NCI-H460 (cell line): ENCODE data around the gene AURKAIP1. TPM values are rescaled to one million over a fixed set of nuclear protein-coding genes. Genes with fewer than 3 reads are reported as not detected.

Experiments
- total RNA-seq: library from RNA; depleted of rRNA; stranded (reverse); fragments of >200 nt; shearing (Covaris generic); gene quantifications from 2 replicates; pipeline ENCODE4 v1.2.3, GENCODE V29; 2014; rRNA removed

AURKAIP1 gene
- total RNA-seq, 1 experiment from 2014 or later, result 103 TPM

Other genes starting within 250 kb of the AURKAIP1 start
- not detected in 2 replicates for gene TTLL10, start 201.3 kb downstream of the AURKAIP1 start, total RNA-seq
- gene TNFRSF18, start 168.6 kb downstream of the AURKAIP1 start, total RNA-seq, result not detected in 2 replicates
- gene TNFRSF4, start 161.1 kb downstream of the AURKAIP1 start, total RNA-seq, result not detected in 2 replicates
- gene SDF4, start 143.2 kb downstream of the AURKAIP1 start, total RNA-seq, result 81.0 and 83.6 TPM in 2 replicates
- gene B3GALT6, start 143.0 kb downstream of the AURKAIP1 start, total RNA-seq, result 15.6 and 17.5 TPM in 2 replicates
- gene C1QTNF12, start 128.5 kb downstream of the AURKAIP1 start, total RNA-seq, result 1.3 TPM in 1 of 2 replicates, not detected in the other
- 49.6 and 52.2 TPM in 2 replicates for gene UBE2J2, start 101.4 kb downstream of the AURKAIP1 start, total RNA-seq
- gene SCNN1D, start 94.8 kb downstream of the AURKAIP1 start, total RNA-seq, result 1.6 and 1.7 TPM in 2 replicates
- 9.6 and 10.3 TPM in 2 replicates for gene ACAP3, start 67.3 kb downstream of the AURKAIP1 start, total RNA-seq
- gene PUSL1, start 66.6 kb downstream of the AURKAIP1 start, total RNA-seq, result 13.1 and 18.9 TPM in 2 replicates
- 56.6 and 60.4 TPM in 2 replicates for gene INTS11, start 50.5 kb downstream of the AURKAIP1 start, total RNA-seq
- 12.2 and 13.7 TPM in 2 replicates for gene CPTP, start 50.4 kb downstream of the AURKAIP1 start, total RNA-seq
- gene TAS1R3, start 43.9 kb downstream of the AURKAIP1 start, total RNA-seq, result 0.30 and 0.66 TPM in 2 replicates
- gene DVL1, start 25.8 kb downstream of the AURKAIP1 start, total RNA-seq, result 53.7 and 55.3 TPM in 2 replicates
- gene MXRA8, start 16.7 kb downstream of the AURKAIP1 start, total RNA-seq, result not detected in 2 replicates
- 70.1 and 110 TPM in 2 replicates for gene CCNL2, start 24.1 kb upstream of the AURKAIP1 start, total RNA-seq
- 132 and 136 TPM in 2 replicates for gene MRPL20, start 32.1 kb upstream of the AURKAIP1 start, total RNA-seq
- 0.15 TPM in 1 of 2 replicates, not detected in the other for gene ANKRD65, start 46.1 kb upstream of the AURKAIP1 start, total RNA-seq
- 5.0 and 8.0 TPM in 2 replicates for gene VWA1, start 60.5 kb upstream of the AURKAIP1 start, total RNA-seq
- gene ATAD3C, start 74.5 kb upstream of the AURKAIP1 start, total RNA-seq, result 0.05 and 0.06 TPM in 2 replicates
- 15.4 and 21.1 TPM in 2 replicates for gene ATAD3B, start 96.6 kb upstream of the AURKAIP1 start, total RNA-seq
- gene ATAD3A, start 137.0 kb upstream of the AURKAIP1 start, total RNA-seq, result 24.5 and 25.9 TPM in 2 replicates
- 0.67 TPM in 1 of 2 replicates, not detected in the other for gene TMEM240, start 165.4 kb upstream of the AURKAIP1 start, total RNA-seq
- gene SSU72, start 199.7 kb upstream of the AURKAIP1 start, total RNA-seq, result 94.5 and 112 TPM in 2 replicates
- 2.0 and 2.2 TPM in 2 replicates for gene FNDC10, start 224.9 kb upstream of the AURKAIP1 start, total RNA-seq
- 18.9 and 19.0 TPM in 2 replicates for gene MIB2, start 240.3 kb upstream of the AURKAIP1 start, total RNA-seq